ENCODE measurements around the gene TFPT.

GRCh38 chr19:54114340-54115108 lies 933 bp downstream of the TFPT start:
- TF ChIP-seq, protein P1, sequence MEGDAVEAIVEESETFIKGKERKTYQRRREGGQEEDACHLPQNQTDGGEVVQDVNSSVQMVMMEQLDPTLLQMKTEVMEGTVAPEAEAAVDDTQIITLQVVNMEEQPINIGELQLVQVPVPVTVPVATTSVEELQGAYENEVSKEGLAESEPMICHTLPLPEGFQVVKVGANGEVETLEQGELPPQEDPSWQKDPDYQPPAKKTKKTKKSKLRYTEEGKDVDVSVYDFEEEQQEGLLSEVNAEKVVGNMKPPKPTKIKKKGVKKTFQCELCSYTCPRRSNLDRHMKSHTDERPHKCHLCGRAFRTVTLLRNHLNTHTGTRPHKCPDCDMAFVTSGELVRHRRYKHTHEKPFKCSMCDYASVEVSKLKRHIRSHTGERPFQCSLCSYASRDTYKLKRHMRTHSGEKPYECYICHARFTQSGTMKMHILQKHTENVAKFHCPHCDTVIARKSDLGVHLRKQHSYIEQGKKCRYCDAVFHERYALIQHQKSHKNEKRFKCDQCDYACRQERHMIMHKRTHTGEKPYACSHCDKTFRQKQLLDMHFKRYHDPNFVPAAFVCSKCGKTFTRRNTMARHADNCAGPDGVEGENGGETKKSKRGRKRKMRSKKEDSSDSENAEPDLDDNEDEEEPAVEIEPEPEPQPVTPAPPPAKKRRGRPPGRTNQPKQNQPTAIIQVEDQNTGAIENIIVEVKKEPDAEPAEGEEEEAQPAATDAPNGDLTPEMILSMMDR (conservative IDR thresholded peaks at IDR 0.05; ENCODE audit: low read depth, low read length) = no peak
- TF ChIP-seq MAZ (IDR thresholded peaks at IDR 0.05; ENCODE audit: borderline replicate concordance, low read depth, low read length) (no peak), BHLHE40 (IDR thresholded peaks at IDR 0.05; ENCODE audit: low read depth, low read length) (no peak), POLR2A (IDR thresholded peaks at IDR 0.05; ENCODE audit: low read depth, low read length) (no peak), RAD21 (IDR thresholded peaks at IDR 0.05; ENCODE audit: low read length) (no peak), RCOR1 (IDR thresholded peaks at IDR 0.05; ENCODE audit: insufficient replicate concordance, low read length) (no peak), NFE2L2 (IDR thresholded peaks at IDR 0.05; ENCODE audit: low read depth, low read length) (no peak), CEBPB (IDR thresholded peaks at IDR 0.05; ENCODE audit: low read depth, low read length) (no peak), SMC3 (IDR thresholded peaks at IDR 0.05; ENCODE audit: low read depth, low read length) (no peak), USF2 (IDR thresholded peaks at IDR 0.05; ENCODE audit: low read depth, low read length) (0 out of 2 replicates have a peak, but pooled peaks have one; percentile 15), MAFK (IDR thresholded peaks at IDR 0.05; ENCODE audit: low read depth, low read length) (no peak), FOS (IDR thresholded peaks at IDR 0.05; ENCODE audit: low read depth, low read length) (no peak)

Data from IMR-90 (cell line).